Fibroblast of pulmonary artery (primary cell): ENCODE data around the gene HMX1.

Experiments used
- DNase-seq: peaks from one replicate; pipeline ENCODE4 v3.0.0-alpha.2; 2010; ENCODE audit warnings: low read depth
- H3K4me3 ChIP-seq: replicated peaks from 2 replicates; pipeline ENCODE4 v1.5.1; 2011; ENCODE audit warnings: low read depth, mild to moderate bottlenecking, control low read depth, low read length, moderate library complexity
- TF ChIP-seq, protein P1 (sequence below): IDR thresholded peaks from 2 replicates; pipeline ENCODE4 v1.5.1; 2011; ENCODE audit warnings: mild to moderate bottlenecking, control low read depth, low read length, inconsistent platforms; ENCODE audit errors: missing control alignments

HMX1 gene

GRCh38 chr4:8905226-8905772 lies 33.7 kb upstream of the HMX1 start:
- no peak for DNase-seq
- TF ChIP-seq, protein P1, sequence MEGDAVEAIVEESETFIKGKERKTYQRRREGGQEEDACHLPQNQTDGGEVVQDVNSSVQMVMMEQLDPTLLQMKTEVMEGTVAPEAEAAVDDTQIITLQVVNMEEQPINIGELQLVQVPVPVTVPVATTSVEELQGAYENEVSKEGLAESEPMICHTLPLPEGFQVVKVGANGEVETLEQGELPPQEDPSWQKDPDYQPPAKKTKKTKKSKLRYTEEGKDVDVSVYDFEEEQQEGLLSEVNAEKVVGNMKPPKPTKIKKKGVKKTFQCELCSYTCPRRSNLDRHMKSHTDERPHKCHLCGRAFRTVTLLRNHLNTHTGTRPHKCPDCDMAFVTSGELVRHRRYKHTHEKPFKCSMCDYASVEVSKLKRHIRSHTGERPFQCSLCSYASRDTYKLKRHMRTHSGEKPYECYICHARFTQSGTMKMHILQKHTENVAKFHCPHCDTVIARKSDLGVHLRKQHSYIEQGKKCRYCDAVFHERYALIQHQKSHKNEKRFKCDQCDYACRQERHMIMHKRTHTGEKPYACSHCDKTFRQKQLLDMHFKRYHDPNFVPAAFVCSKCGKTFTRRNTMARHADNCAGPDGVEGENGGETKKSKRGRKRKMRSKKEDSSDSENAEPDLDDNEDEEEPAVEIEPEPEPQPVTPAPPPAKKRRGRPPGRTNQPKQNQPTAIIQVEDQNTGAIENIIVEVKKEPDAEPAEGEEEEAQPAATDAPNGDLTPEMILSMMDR, result no peak
- no peak overlapping the region for H3K4me3 ChIP-seq

DNA sequence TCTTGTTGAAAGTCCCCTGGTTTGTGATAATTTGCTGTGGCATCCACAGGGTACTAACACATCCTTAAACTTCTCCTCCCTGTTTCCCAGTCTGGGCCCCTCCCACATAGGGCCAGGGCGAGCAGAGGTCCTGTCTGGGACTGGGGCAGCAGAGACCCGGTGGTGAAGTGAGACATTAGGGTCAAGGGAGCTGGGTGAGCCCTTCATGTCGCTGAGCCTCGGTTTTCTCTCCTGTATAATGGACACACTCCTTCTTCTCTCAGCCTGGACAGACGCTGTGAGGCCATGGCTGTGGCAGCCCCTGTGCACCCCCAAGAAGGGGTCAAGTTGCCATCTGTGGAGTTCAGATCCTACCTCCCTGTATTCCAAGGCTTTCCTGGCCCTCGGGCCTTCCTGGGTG lies 33.0 kb upstream of the HMX1 start:
- H3K4me3 ChIP-seq, result no peak overlapping the region
- TF ChIP-seq, protein P1, result no peak
- no peak for DNase-seq

- TF ChIP-seq, protein P1, result no peak
These were observed 32.4 kb upstream of the HMX1 start for GRCh38 chr4:8904041-8904501.

DNA sequence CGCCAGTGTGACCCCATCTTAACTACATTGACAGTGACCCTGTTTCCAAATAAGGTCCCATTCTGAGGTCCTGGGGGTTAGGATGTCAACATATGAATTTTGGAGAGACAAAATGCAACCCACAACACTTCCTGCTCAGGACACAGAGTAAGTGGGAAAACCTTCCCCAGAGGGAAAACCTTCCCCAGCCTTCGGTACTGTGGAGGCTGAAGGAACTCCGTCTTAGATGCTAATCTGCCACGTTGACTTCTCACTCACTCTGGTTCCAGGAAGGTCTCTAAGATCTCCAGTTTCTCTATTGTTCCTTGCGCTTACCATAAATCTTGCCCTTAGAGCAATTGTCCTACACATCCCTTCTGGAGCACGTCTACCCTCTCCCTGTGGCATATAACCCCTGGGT lies 29.7 kb upstream of the HMX1 start:
- TF ChIP-seq, protein P1, result no peak

More at GRCh38 chr4:8904041-8904501, 32.4 kb upstream of the HMX1 start:
- DNase-seq, result no peak
- H3K4me3 ChIP-seq, result no peak overlapping the region

DNA sequence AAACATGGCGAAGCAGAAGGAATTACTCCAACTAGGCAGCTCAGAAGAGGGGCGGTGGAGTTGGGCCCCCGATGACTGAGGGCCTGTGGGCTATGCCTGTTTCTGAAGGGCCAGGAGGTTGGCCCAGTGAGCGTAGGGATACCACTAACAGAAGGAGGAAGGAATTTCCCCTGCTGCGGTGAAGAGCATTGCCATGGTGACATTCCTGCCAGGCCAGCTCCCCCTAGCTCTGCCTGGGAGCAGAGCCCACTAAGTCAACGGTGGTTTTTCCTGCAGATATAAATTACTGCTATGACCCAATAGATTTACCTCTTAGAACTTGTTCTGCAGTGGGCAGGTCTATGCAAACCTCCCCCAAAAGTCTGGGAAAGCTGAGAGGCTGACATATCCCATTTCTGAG lies 28.9 kb upstream of the HMX1 start:
- H3K4me3 ChIP-seq, result no peak overlapping the region
- DNase-seq, result no peak
- TF ChIP-seq, protein P1, result no peak

More for the DNA sequence above, 29.7 kb upstream of the HMX1 start:
- H3K4me3 ChIP-seq, result no peak overlapping the region
- DNase-seq, result no peak

- no peak for DNase-seq
- no peak overlapping the region for H3K4me3 ChIP-seq
- TF ChIP-seq, protein P1, result no peak
These were observed 26.8 kb upstream of the HMX1 start for GRCh38 chr4:8898419-8898818.
